MCF 10A (cell line): Measurements from ENCODE around the gene CDCA8. TPM values are rescaled to one million over a fixed set of nuclear protein-coding genes. Genes with fewer than 3 reads are reported as not detected.
"Not testable (repeated sequence)": the region's sequence is repeated elsewhere in the genome, so short reads cannot be mapped to it uniquely, and the experiment has no call there.

Source experiments
- BruUV-seq: library from RNA; stranded (reverse); fragments of 400-500 nt; replicated peaks from 2 replicates; lab custom pipeline; 2021; lab: Mats Ljungman, UMichigan
- CTCF ChIA-PET: fragments of 300-600 bp; sonication (Branson Sonifier 250); formaldehyde crosslinking; extraction: SDS; loops from one replicate; lab custom pipeline; 2021; ENCODE audit warnings: antibody characterized with exemption, inconsistent platforms; lab: Yijun Ruan, JAX
- POLR2A ChIA-PET: fragments of 300-600, 350-650 bp; sonication (Branson Sonifier 250); formaldehyde crosslinking; extraction: SDS; loops from one replicate; lab custom pipeline; 2020; ENCODE audit warnings: antibody characterized with exemption, inconsistent platforms; lab: Yijun Ruan, JAX
- DNase-seq: peaks from one replicate; pipeline ENCODE4 v3.0.0-alpha.2; 2018; ENCODE audit not compliant: unreplicated experiment
- H3K27ac Mint-ChIP-seq: one replicate; pipeline ENCODE4 v1.8.0; 2022; ENCODE audit warnings: mild to moderate bottlenecking, low read depth, mixed read lengths; ENCODE audit not compliant: unreplicated experiment
- H3K27me3 Mint-ChIP-seq: one replicate; pipeline ENCODE4 v1.8.0; 2022; ENCODE audit warnings: mixed read lengths; ENCODE audit not compliant: insufficient read depth, unreplicated experiment
- H3K36me3 Mint-ChIP-seq: one replicate; pipeline ENCODE4 v1.8.0; 2022; ENCODE audit warnings: mild to moderate bottlenecking, moderate library complexity, mixed read lengths; ENCODE audit not compliant: insufficient read depth, unreplicated experiment
- H3K4me1 Mint-ChIP-seq: one replicate; pipeline ENCODE4 v1.8.0; 2022; ENCODE audit warnings: mixed read lengths; ENCODE audit not compliant: insufficient read depth, unreplicated experiment
- H3K4me3 Mint-ChIP-seq: one replicate; pipeline ENCODE4 v1.8.0; 2022; ENCODE audit warnings: mild to moderate bottlenecking, moderate library complexity, mixed read lengths; ENCODE audit not compliant: unreplicated experiment
- H3K9me3 Mint-ChIP-seq: one replicate; pipeline ENCODE4 v1.8.0; 2022; ENCODE audit warnings: mixed read lengths; ENCODE audit not compliant: unreplicated experiment
- CTCF ChIP-seq: fragments of 200-600 bp; IDR thresholded peaks from one replicate; pipeline ENCODE4 v1.8.0; 2022; ENCODE audit warnings: antibody characterized with exemption, mild to moderate bottlenecking; ENCODE audit not compliant: unreplicated experiment
- intact Hi-C: fragments of 100-400 bp; cut with micrococcal nuclease; formaldehyde crosslinking; loops from 2 replicates; pipeline ENCODE4 v1.14.1; 2022
- total RNA-seq: library from RNA; stranded (reverse); gene quantifications from 2 replicates; pipeline ENCODE4 v1.2.3, GENCODE V29; 2022

The CDCA8 gene
- total RNA-seq, 1 experiment from 2014 or later = 21.8 TPM

- peaks cover 84% of the 10 kb centered on the region for H3K36me3 Mint-ChIP-seq
- ChIA-PET CTCF (interaction anchor here (1.1 to 14.3 kb wide), 2 partner anchors 83 to 207 kb away, joined by 8 to 271 read pairs; partner anchors contain the start of gene GNL2), POLR2A (interaction anchor here (0.6 kb wide), 1 partner anchor 186 kb away, joined by 3 read pairs; no protein-coding TSS in a partner anchor)
- TF ChIP-seq CTCF = no peak
- peaks cover 25% of the 10 kb centered on the region for H3K4me1 Mint-ChIP-seq
- H3K4me3 Mint-ChIP-seq = no peak overlapping the region
- no peaks in the 10 kb centered on the region for H3K27me3 Mint-ChIP-seq
- H3K9me3 Mint-ChIP-seq = no peaks in the 10 kb centered on the region
- H3K27ac Mint-ChIP-seq = peak overlapping the region; percentile 59
- no TSS peak for BruUV-seq
- DNase-seq = no peak
- intact Hi-C loops = loop anchor here (10.0 kb wide), 1 partner anchor 981 kb away; no protein-coding TSS in a partner anchor
These were observed 6.6 kb upstream of the CDCA8 start for GRCh38 chr1:37685722-37686121.

GRCh38 chr1:37687764-37688163 lies 4.6 kb upstream of the CDCA8 start:
- not testable (repeated sequence) for DNase-seq, H3K27me3 Mint-ChIP-seq, H3K4me3 Mint-ChIP-seq, H3K9me3 Mint-ChIP-seq, BruUV-seq
- CTCF ChIA-PET = interaction anchor here (0.6 to 14.3 kb wide), 6 partner anchors 9 to 1171 kb away, joined by 3 to 271 read pairs (median 4); partner anchors contain the start of genes GNL2 and SNIP1
- Mint-ChIP-seq H3K36me3 (peaks cover 68% of the 10 kb centered on the region), H3K27ac (peak overlapping the region; percentile 12), H3K4me1 (peaks cover 31% of the 10 kb centered on the region)
- POLR2A ChIA-PET = interaction anchor here (0.7 kb wide), 1 partner anchor 145 kb away, joined by 3 read pairs; no protein-coding TSS in a partner anchor
- intact Hi-C loops = loop anchor here (10.0 kb wide), 1 partner anchor 983 kb away; no protein-coding TSS in a partner anchor

GRCh38 chr1:37688926-37689325 lies 3.4 kb upstream of the CDCA8 start:
- intact Hi-C loops = loop anchor here (10.0 kb wide), 1 partner anchor 984 kb away; no protein-coding TSS in a partner anchor
- ChIA-PET POLR2A (interaction anchor here (0.6 to 4.9 kb wide), 15 partner anchors 91 to 302 kb away, joined by 3 to 99 read pairs (median 4); partner anchors contain the start of genes C1orf122, GNL2, MEAF6 and MTF1), CTCF (interaction anchor here (0.5 to 14.3 kb wide), 11 partner anchors 10 to 255 kb away, joined by 3 to 271 read pairs (median 3); partner anchors contain the start of genes GNL2 and SNIP1)
- no peak for DNase-seq
- Mint-ChIP-seq H3K9me3 (no peaks in the 10 kb centered on the region), H3K27ac (peak overlapping the region; percentile 12), H3K4me3 (peak overlapping the region; percentile 96), H3K27me3 (no peaks in the 10 kb centered on the region), H3K4me1 (peaks cover 28% of the 10 kb centered on the region), H3K36me3 (peaks cover 56% of the 10 kb centered on the region)
- no TSS peak for BruUV-seq
- TF ChIP-seq CTCF = no peak

- Mint-ChIP-seq H3K36me3 (peaks cover 32% of the 10 kb centered on the region), H3K4me1 (peaks cover 28% of the 10 kb centered on the region), H3K4me3 (peak overlapping the region; percentile 96), H3K27me3 (no peaks in the 10 kb centered on the region), H3K9me3 (no peaks in the 10 kb centered on the region), H3K27ac (peak overlapping the region; percentile 90)
- DNase-seq = peak; percentile 63
- CTCF ChIA-PET = interaction anchor here (0.7 to 14.3 kb wide), 10 partner anchors 10 to 325 kb away, joined by 3 to 271 read pairs (median 4); partner anchors contain the start of gene GNL2
- no TSS peak for BruUV-seq
- no peak for TF ChIP-seq CTCF
- POLR2A ChIA-PET = interaction anchor here (0.5 to 4.9 kb wide), 28 partner anchors 9 to 1912 kb away, joined by 3 to 99 read pairs (median 4); partner anchors contain the start of genes C1orf122, GNL2, MEAF6 and MRPS15
- intact Hi-C loops = loop anchor here (1.0 to 5.0 kb wide), 5 partner anchors 41 to 214 kb away; partner anchors contain the start of gene C1orf122
These were observed 729 bp upstream of the CDCA8 start for GRCh38 chr1:37691497-37692077.
